ENCODE measurements around the gene PIK3IP1.
"Not testable (repeated sequence)": the region's sequence is repeated elsewhere in the genome, so short reads cannot be mapped to it uniquely, and the experiment has no call there.

PIK3IP1 gene

DNA sequence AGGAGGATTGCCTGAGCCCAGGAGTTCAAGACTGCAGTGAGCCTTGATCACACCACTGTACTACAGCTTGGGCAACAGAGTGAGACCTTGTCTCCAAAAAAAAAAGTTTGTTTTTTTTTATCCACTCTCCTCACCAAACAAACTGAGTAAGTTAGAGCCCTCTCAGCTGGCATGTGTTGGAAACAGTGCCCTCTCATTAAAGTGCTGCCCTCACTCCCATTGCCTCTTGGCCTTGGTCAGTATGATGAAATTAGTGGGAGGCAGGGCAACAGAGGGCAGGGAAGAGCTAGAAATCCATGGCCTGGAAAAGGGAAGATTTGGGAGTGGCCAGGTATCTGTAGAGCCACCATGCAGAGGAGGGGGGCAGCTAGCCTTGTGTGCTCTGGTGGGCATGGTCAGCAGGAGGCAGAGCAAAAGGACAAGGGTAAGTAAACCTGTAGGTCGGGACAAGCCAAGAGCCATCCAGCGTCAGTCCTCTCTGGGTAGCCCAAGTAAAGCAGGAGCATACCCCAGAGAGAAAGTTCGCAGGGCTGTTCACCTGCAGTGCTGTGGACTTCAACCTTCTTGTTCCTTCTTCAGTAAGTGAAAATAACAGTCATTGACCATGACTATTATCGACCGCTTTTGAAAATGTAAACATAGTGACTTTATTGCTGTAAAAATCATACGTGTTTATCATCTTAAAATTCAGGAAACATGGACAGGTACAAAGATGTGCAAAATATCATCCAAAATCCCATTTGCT lies 28.2 kb downstream of the PIK3IP1 start:
- no peak for DNase-seq
- intact Hi-C loops (cut with DNase I), result no loop called here

DNA sequence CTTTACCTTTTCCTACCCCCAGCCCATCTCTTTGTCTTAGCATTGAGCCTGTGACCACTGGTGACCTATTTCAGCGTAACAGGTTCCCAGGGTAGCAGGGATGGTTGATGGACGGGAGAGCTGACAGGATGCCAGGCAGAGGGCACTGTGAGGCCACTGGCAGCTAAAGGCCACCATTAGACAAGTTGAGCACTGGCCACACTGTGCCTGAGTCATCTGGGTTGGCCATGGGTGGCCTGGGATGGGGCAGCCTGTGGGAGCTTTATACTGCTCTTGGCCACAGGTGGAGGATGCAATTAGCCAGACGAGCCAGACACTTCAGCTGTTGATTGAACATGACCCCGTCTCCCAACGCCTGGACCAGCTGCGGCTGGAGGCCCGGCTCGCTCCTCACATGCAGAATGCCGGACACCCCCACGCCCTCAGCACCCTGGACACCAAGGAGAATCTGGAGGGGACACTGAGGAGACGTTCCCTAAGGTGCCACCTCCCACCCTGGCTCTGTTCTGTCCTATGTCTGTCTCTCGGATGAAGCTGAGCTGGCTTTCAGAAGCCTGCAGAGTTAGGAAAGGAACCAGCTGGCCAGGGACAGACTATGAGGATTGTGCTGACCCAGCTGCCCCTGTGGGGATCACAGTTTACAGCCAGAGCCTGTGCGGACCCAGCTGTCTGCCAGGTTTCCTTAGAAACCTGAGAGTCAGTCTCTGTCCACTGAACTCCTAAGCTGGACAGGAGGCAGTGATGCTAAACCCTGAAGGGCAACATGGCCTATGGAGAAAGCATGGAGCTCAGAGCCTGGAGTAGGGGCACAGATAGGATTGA lies 29.8 kb downstream of the PIK3IP1 start:
- intact Hi-C loops (cut with DNase I), result no loop called here
- peak in 1 of 42 donors; percentile 58 for DNase-seq

GRCh38 chr22:31260474-31260856 lies 31.8 kb downstream of the PIK3IP1 start:
- intact Hi-C loops (cut with DNase I), result no loop called here
- DNase-seq, result no peak

- intact Hi-C loops (cut with DNase I), result no loop called here
- no peak for DNase-seq
Observed at GRCh38 chr22:31259798-31260473, 32.4 kb downstream of the PIK3IP1 start.

- intact Hi-C loops (cut with DNase I), result no loop called here
Observed at GRCh38 chr22:31253949-31254348, 38.3 kb downstream of the PIK3IP1 start.

GRCh38 chr22:31250740-31251600 lies 41.3 kb downstream of the PIK3IP1 start:
- intact Hi-C loops (cut with DNase I), result no loop called here
- DNase-seq, result no peak

More at GRCh38 chr22:31253949-31254348, 38.3 kb downstream of the PIK3IP1 start:
- no peak for DNase-seq

DNA sequence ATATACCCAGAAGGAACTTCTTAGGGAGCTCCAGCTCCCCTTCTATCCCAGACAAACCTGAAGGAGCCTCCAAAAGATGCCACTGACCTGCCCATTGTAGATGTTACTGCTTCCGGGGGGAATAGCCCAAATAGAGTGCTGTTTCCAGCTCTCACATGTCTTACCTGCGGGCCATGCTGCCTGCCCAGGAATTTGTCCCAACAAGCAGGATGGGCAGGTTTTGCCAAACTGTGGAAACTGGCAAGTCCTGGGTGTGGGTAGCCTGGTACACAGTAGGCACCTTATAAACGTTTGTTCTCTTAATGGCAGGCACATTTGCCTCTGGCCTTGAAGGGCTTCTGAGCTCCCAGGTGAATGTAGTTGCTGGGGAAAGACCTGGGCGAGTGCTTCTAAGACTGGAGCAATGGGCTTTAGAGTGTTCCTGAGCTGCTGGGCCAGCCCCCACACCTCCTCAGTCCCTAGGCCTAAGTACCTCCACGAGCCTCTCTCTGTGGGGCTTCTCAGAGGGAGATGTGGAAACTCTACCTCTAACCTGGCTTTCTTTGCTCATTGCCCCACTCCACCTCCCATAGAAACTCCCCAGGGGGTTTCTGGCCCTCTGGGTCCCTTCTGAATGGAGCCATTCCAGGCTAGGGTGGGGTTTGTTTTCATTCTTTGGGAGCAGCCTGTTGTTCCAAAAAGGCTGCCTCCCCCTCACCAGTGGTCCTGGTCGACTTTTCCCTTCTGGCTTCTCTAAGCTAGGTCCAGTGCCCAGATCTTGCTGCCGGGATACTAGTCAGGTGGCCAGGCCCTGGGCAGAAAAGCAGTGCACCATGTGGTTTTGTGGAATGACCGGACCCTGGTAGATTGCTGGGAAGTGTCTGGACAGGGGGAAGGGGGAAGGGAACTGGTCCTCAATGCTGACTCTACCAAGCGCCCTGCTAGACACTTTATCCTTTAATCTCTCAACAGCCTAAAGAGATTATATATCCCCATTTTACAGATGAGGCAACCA lies 43.0 kb downstream of the PIK3IP1 start:
- intact Hi-C loops (cut with DNase I), result no loop called here
- peak in 28 of 42 donors; percentile 23 to 78 (median 48) for DNase-seq

- intact Hi-C loops (cut with DNase I), result no loop called here
- DNase-seq, result peak; percentile 35 to 96 (median 78)
Observed at GRCh38 chr22:31248138-31248745, 44.0 kb downstream of the PIK3IP1 start.

DNA sequence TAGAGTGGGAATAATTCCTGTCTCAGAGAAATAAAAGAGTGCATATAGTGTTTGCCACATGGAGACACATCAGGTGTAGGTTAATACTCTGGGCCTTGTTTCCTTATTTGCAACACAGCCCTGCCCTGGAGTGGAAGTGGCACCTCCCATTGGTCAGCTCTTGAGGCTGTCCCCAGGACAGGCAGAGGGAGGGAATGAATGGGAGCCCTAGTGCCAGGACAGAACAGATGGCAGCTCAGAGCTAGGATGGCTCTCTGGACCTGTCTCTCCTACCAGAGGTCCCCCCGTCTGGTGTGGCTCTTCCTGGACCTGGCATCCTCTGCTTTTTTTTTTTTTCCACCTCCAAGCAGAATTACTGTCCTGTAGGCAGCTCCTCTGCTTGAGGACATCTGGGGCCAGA lies 44.6 kb downstream of the PIK3IP1 start:
- DNase-seq, result no peak
- intact Hi-C loops (cut with DNase I), result no loop called here

GRCh38 chr22:31246687-31247086 lies 45.6 kb downstream of the PIK3IP1 start:
- no peak for DNase-seq
- intact Hi-C loops (cut with DNase I), result no loop called here

GRCh38 chr22:31245998-31246397 lies 46.3 kb downstream of the PIK3IP1 start:
- intact Hi-C loops (cut with DNase I); DNase-seq: not testable (repeated sequence)

- intact Hi-C loops (cut with DNase I), result no loop called here
- no peak for DNase-seq
Observed at GRCh38 chr22:31244943-31245451, 47.3 kb downstream of the PIK3IP1 start.

DNA sequence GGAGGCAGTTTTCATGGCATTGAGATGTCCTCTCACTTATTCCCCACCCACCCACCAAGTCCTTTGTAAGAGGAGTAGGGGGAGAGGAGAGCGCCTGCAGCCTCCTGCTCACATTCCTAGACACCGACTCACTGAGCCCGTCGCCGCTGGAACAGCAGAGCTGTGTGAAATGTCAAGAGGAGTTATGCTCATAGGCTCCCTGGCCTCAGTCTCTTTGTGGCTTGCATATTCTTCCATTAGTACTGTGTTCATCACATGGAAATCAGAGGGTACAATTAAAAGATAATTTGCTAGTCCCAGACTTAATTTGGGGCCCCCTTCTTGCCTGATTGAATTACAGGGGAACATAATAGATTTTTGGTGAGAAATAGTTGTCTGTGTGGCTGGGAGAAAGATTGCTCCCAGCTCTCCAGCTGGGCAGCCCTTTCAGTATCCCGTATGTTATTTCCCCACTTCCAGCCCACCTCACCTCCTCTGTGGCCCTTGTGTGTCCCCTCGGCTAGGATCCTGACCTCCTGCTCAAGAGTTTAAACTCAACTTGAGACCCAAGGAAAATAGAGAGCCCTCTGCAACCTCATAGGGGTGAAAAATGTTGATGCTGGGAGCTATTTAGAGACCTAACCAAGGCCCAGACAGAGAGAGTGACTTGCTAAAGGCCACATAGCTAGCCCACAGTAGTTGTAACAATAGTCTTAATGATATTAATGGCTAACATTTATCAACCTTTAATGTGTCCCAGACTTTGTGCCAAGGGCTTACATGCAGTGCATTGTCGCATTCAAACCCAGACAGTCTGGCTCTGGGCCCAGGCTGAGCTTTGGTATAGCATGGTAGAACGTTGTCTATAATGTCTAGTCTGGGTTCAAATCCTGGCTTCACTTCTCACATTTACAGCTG lies 48.0 kb downstream of the PIK3IP1 start:
- DNase-seq, result no peak
- intact Hi-C loops (cut with DNase I), result no loop called here

DNA sequence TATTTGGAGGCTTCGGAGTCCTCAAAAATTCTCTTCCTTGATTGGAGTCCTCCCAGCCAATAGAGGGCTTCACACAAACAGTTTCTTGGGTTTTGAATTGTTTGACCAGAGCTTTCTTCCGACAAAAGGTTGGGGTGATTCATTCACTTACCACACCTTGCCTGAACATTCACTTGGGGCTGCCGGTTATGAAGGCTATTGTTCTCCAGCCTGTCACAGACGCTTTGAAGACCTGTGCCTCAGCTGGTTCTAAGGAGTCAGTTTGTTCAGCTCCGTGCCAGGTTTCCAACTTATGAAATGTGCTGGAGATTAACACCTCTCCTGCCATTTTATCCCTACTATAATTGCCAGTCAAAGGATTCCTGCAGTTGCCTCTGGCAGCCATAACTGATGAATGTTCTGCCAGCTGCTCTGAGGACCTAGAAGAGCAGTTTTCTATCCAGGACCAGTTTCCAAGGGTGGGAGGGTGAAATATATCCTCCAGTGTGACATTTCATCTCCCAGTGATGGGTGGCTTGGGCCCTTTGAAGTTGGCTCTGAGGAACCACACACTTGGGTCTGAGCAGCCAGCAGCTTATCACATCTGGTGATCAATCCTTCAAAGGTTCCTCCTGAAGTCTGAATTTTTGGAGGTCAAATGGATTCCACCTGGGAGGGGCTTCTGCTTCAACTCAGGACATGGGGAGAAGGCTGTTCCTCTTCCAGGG lies 48.8 kb downstream of the PIK3IP1 start:
- intact Hi-C loops (cut with DNase I), result no loop called here
- no peak for DNase-seq

GRCh38 chr22:31241936-31242335 lies 50.4 kb downstream of the PIK3IP1 start:
- intact Hi-C loops (cut with DNase I), result no loop called here
- no peak for DNase-seq

DNA sequence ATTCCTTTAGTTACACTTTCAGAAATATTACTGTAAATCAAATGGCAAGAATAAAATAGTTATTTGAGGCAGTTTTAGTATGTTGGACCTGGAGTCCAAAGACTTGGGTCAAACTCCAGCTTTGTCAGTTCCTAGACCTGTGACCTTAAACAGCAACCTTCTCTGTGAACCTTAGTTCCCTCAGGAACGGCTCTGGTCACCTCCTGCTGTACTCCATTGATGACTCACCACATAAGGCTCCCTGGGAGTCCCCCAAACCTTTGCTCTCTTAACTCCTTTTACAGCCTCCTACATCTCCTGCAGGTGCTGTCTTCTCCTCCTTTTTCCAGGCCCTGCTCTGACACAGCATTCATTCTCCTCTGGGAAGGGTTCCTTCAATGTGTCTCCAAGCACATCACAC lies 51.1 kb downstream of the PIK3IP1 start:
- no peak for DNase-seq
- intact Hi-C loops (cut with DNase I), result no loop called here
